Measurements from ENCODE around the gene SULT1E1. TPM values are rescaled to one million over a fixed set of nuclear protein-coding genes. Genes with fewer than 3 reads are reported as not detected.

The SULT1E1 gene
- total RNA-seq, 1 donor from 2014 or later = 1.4 TPM

DNA sequence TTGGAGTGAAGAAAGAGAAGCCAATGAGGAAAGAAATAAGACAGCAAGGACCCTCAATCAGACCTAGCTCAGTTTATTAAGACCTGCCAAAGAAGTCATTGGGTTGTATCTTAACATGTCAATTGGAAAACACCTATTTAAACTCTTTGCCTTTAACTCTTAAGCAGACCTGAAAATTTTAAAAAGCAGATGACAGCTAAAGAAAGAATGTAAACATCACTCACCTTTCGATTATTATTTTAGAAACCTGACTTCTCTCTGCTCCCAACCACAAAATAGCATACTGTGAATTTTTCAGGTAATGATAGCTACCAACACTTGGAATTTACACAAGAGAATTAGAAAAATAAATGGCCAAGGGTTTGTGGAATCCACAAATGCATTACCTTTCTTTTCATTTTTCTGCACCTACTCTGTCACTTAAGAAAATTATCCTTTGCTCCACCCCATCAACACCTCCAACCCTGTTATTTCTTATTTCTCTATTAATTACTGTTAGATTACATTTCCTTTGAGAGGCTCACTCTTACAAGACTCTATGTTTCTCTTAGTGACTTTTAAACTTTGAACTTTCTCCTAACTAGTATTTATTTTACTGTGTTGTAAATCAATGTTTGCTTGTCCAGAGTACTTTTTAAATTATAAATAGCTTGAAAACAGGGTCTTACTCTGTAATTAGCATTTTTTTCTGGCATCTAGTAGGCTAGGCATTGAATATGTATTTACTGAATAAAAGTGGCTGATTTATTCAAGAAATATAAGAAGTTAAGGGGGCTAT, 765 bp upstream of the SULT1E1 start:
- Mint-ChIP-seq H3K27me3 (ENCODE audit: low read depth) (no peaks in the 10 kb centered on the region), H3K36me3 (ENCODE audit: low read depth) (no peaks in the 10 kb centered on the region), H3K9me3 (ENCODE audit: low read depth) (no peaks in the 10 kb centered on the region), H3K27ac (ENCODE audit: unreplicated experiment) (no peak overlapping the region), H3K4me3 (ENCODE audit: unreplicated experiment) (no peak overlapping the region), H3K4me1 (ENCODE audit: low read depth) (no peaks in the 10 kb centered on the region)
- TF ChIP-seq, protein P1, sequence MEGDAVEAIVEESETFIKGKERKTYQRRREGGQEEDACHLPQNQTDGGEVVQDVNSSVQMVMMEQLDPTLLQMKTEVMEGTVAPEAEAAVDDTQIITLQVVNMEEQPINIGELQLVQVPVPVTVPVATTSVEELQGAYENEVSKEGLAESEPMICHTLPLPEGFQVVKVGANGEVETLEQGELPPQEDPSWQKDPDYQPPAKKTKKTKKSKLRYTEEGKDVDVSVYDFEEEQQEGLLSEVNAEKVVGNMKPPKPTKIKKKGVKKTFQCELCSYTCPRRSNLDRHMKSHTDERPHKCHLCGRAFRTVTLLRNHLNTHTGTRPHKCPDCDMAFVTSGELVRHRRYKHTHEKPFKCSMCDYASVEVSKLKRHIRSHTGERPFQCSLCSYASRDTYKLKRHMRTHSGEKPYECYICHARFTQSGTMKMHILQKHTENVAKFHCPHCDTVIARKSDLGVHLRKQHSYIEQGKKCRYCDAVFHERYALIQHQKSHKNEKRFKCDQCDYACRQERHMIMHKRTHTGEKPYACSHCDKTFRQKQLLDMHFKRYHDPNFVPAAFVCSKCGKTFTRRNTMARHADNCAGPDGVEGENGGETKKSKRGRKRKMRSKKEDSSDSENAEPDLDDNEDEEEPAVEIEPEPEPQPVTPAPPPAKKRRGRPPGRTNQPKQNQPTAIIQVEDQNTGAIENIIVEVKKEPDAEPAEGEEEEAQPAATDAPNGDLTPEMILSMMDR (IDR thresholded peaks at IDR 0.05) = no peak
- no peak for DNase-seq (ENCODE audit: low spot score)

GRCh38 chr4:69859140-69859685, 732 bp downstream of the SULT1E1 start:
- DNase-seq (ENCODE audit: low spot score) = no peak
- no peak overlapping the region for H3K4me3 Mint-ChIP-seq (ENCODE audit: unreplicated experiment)
- TF ChIP-seq, protein P1 (IDR thresholded peaks at IDR 0.05) = no peak
- H3K27me3 Mint-ChIP-seq (ENCODE audit: low read depth) = no peaks in the 10 kb centered on the region
- H3K4me1 Mint-ChIP-seq (ENCODE audit: low read depth) = no peaks in the 10 kb centered on the region
- no peak overlapping the region for H3K27ac Mint-ChIP-seq (ENCODE audit: unreplicated experiment)
- no peaks in the 10 kb centered on the region for H3K9me3 Mint-ChIP-seq (ENCODE audit: low read depth)
- no peaks in the 10 kb centered on the region for H3K36me3 Mint-ChIP-seq (ENCODE audit: low read depth)

GRCh38 chr4:69858690-69859089, 1.3 kb downstream of the SULT1E1 start:
- H3K36me3 Mint-ChIP-seq (ENCODE audit: low read depth) = no peaks in the 10 kb centered on the region

GRCh38 chr4:69855822-69856221, 4.1 kb downstream of the SULT1E1 start:
- no peak overlapping the region for H3K27ac Mint-ChIP-seq (ENCODE audit: unreplicated experiment)
- TF ChIP-seq, protein P1 (IDR thresholded peaks at IDR 0.05) = no peak
- H3K36me3 Mint-ChIP-seq (ENCODE audit: low read depth) = peaks cover 1% of the 10 kb centered on the region
- H3K4me1 Mint-ChIP-seq (ENCODE audit: low read depth) = no peaks in the 10 kb centered on the region
- no peaks in the 10 kb centered on the region for H3K9me3 Mint-ChIP-seq (ENCODE audit: low read depth)
- peaks cover 5% of the 10 kb centered on the region for H3K27me3 Mint-ChIP-seq (ENCODE audit: low read depth)
- no peak overlapping the region for H3K4me3 Mint-ChIP-seq (ENCODE audit: unreplicated experiment)
- no peak for DNase-seq (ENCODE audit: low spot score)

More at GRCh38 chr4:69858690-69859089, 1.3 kb downstream of the SULT1E1 start:
- TF ChIP-seq, protein P1 (IDR thresholded peaks at IDR 0.05) = no peak
- Mint-ChIP-seq H3K27ac (ENCODE audit: unreplicated experiment) (no peak overlapping the region), H3K9me3 (ENCODE audit: low read depth) (no peaks in the 10 kb centered on the region), H3K4me1 (ENCODE audit: low read depth) (no peaks in the 10 kb centered on the region), H3K27me3 (ENCODE audit: low read depth) (no peaks in the 10 kb centered on the region), H3K4me3 (ENCODE audit: unreplicated experiment) (no peak overlapping the region)
- DNase-seq (ENCODE audit: low spot score) = no peak

GRCh38 chr4:69849969-69850368, 10.0 kb downstream of the SULT1E1 start:
- H3K4me1 Mint-ChIP-seq (ENCODE audit: low read depth) = no peaks in the 10 kb centered on the region
- no peaks in the 10 kb centered on the region for H3K9me3 Mint-ChIP-seq (ENCODE audit: low read depth)
- peaks cover 6% of the 10 kb centered on the region for H3K27me3 Mint-ChIP-seq (ENCODE audit: low read depth)
- no peak for DNase-seq (ENCODE audit: low spot score)
- TF ChIP-seq, protein P1 (IDR thresholded peaks at IDR 0.05) = no peak
- peaks cover 1% of the 10 kb centered on the region for H3K36me3 Mint-ChIP-seq (ENCODE audit: low read depth)
- H3K27ac Mint-ChIP-seq (ENCODE audit: unreplicated experiment) = no peak overlapping the region
- H3K4me3 Mint-ChIP-seq (ENCODE audit: unreplicated experiment) = no peak overlapping the region

Data from chondrocyte (in vitro differentiated cells).